GM10266 (cell line): ENCODE measurements around the gene SYPL2.

ENCODE experiments used
- DNase-seq: peaks from one replicate; pipeline ENCODE4 v3.0.0; 2012; ENCODE audit errors: extremely low spot score
- TF ChIP-seq, protein P1 (sequence below): IDR thresholded peaks from 2 replicates; pipeline ENCODE4 v1.5.1; 2012; ENCODE audit warnings: mild to moderate bottlenecking, low read depth; ENCODE audit not compliant: control insufficient read depth, insufficient read depth; ENCODE audit errors: missing control alignments

The SYPL2 gene

DNA sequence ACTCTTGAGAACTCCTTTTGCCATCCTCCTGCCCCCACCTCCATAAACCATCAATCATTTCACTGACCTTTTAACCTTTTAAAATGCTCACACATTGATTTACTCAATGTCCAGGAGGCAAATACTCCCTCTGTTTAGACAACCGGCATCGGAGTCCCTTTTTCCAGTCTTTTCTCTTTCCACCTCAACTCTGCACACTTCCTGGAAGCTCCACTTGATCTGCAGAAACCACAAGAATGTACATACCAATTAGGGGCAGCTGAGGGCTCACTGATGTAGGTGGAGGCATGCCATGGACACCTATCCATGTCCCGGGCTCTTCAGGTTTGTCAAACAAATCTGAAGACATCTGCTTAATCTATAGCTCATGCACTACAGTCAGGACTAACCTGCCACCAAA lies 48.5 kb downstream of the SYPL2 start:
- TF ChIP-seq, protein P1, sequence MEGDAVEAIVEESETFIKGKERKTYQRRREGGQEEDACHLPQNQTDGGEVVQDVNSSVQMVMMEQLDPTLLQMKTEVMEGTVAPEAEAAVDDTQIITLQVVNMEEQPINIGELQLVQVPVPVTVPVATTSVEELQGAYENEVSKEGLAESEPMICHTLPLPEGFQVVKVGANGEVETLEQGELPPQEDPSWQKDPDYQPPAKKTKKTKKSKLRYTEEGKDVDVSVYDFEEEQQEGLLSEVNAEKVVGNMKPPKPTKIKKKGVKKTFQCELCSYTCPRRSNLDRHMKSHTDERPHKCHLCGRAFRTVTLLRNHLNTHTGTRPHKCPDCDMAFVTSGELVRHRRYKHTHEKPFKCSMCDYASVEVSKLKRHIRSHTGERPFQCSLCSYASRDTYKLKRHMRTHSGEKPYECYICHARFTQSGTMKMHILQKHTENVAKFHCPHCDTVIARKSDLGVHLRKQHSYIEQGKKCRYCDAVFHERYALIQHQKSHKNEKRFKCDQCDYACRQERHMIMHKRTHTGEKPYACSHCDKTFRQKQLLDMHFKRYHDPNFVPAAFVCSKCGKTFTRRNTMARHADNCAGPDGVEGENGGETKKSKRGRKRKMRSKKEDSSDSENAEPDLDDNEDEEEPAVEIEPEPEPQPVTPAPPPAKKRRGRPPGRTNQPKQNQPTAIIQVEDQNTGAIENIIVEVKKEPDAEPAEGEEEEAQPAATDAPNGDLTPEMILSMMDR = no peak
- no peak for DNase-seq

DNA sequence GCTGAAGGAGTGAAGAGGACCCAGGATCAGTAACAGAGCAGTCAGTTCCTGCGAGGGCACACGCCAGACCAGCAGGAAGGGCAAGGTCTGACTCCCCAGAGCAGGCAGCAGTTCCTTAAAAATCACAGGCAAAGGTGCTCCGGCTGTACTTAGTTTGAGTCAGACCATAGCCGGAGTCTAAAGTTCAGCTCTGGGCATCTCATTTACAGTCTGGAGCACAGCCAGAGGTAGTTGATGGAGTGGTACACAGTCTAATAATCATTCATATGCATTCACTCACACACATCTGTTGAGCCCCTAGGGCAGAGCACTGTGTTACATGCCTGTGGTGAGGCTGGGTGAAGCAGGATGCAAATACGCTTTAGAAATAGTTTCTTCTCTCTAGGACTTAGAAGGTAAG lies 50.5 kb downstream of the SYPL2 start:
- no peak for DNase-seq
- TF ChIP-seq, protein P1 = no peak

DNA sequence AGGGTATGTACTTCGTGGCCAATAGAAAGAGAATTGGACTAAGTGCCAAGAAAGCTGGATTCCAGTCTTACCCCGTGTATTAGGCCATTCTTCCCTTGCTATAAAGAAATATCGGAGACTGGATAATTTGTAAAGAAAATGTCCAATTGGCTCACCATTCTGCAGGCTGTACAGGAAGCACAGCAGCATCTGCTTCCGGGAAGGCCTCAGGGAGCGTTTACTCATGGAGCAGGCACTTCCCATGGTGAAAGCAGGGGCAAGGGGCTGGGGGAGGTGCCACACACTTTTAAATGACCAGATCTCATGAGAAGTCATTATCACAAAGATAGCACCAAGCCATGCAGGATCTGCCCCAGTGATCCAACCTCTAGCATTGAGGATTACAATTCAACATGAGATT lies 51.0 kb downstream of the SYPL2 start:
- no peak for DNase-seq
- TF ChIP-seq, protein P1 = no peak

DNA sequence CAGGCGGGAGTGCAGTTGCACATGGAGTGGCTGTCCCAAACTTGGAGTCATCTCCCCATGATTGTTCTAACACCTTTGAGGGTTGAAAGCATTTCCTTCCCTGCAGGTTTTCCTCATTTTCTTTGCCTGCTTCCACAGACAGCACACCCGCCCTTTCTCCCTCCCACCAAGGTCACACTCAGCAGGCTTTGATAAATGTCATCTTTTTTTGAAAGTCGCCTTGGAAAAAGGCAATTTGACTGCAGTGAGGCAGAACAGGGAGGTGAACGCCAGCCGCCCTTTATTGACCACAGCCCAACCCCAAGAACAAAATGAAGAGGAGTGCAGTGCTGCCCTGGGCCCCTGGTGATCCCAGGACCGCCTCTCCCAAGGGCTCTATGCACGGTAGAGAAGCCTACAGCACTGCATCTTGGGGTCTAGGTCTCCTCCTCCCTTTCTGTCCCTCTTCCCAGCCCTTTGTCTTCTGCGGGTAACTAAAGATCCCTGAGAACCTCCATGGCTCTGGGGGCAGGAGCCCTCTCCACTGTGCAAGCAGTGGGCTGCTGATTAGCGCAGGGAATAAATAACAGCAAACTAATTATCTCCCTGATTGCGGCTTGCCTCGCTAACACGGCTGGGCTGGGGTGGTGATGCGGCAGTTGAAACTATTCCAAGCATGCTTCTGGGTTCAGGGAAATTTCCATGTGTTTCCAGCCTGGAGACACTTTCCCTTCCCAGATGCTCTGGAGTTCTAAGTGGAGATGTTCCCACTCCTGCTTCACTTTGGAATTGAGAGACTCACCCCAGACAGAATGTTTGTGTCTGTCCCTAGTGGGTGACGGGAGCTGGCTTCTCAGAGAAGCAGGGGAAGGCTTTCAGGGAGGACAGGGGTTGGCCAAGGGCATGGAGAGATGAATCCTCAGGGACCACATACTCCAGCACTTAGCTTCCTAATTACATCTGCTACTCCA lies 54.9 kb downstream of the SYPL2 start:
- TF ChIP-seq, protein P1 = no peak
- no peak for DNase-seq

DNA sequence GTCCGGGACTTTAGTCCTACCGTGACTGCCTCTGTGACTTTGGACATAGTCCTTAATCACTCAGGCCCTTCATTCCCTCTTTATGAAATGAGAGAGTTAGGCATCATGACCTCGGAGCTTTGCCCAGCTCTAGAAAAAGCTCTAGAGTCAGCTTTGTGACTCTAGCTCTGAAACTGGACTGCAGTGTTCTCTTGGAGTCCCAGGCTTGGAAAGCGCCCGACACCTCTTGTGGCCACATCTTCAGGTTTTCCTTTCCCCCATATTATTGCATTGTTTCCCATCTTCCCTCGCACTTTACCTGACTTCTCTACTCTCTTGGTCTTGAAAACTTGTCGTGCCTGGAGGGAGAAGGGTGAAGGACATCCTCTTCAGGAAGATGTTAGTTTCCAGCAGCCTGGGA lies 55.7 kb downstream of the SYPL2 start:
- DNase-seq = no peak
- TF ChIP-seq, protein P1 = no peak

DNA sequence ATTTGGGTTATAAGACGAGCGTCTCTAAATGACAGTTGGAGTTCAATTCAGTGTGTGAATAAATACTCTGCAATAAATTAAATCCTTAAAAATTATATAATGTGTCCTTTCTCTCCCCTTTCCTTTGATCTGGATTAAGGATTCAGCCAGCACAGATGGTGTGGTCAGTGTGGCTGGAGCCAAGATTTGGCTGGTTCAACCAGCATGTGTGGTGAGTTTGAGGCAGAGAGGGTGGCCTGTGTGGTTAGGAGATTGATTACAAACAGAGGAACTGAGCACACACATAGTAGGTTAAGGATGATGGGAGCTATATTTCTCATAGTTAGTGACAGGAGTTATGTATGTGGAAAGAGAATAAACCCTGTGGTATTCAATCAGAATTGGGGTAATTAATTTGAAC lies 57.4 kb downstream of the SYPL2 start:
- TF ChIP-seq, protein P1 = no peak
- DNase-seq = no peak

DNA sequence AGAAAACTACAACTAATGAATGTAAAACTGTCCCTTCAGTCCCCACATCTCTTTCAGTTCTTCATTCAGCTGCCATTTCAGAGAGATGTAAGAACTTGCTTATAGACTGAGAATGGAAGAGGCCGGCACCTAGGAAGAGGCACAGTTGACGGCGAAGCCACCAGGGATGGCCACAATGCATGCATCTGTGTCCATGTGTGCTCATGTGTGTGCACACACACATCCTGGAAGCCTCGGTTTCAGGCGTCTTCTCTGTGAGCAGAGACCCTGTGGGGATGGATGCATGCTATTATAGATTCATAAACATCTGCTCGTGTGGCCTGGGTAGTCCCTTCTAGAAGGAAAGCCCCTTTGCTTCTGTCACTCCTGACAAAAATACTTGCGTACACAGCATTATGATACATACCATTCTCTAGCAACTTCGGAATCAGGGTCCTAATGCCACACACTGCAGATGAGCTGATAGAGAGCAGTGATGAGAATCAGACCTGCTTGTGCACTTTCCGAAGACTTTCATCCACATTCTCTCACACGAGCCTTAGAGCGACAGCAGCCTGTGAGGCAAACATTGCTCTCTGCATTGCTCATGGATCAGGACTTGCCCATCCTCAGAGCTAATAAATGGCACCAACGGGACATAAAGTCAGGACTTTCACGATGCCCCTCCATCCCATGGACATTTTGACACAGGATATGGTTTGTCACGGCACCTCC lies 60.9 kb downstream of the SYPL2 start:
- peak; percentile 74 for DNase-seq
- TF ChIP-seq, protein P1 = no peak
